Epithelial cell of proximal tubule (primary cell): ENCODE measurements around the gene NKAIN2. TPM values are rescaled to one million over a fixed set of nuclear protein-coding genes. Genes with fewer than 3 reads are reported as not detected.

Source experiments
- DNase-seq: peaks from one replicate; pipeline ENCODE4 v3.0.0-alpha.2; 2011; ENCODE audit warnings: low read depth
- H3K4me3 ChIP-seq: 2 replicates; pipeline ENCODE4 v1.5.1; 2011; ENCODE audit warnings: low read depth, mild to moderate bottlenecking, low read length
- total RNA-seq: library from RNA; depleted of rRNA; stranded (reverse); fragments of >200 nt; gene quantifications from 2 replicates; pipeline ENCODE4 v1.2.3, GENCODE V29; 2015
- TF ChIP-seq, protein P1 (sequence below): conservative IDR thresholded peaks from 2 replicates; pipeline ENCODE4 v1.5.1; 2012; ENCODE audit warnings: low read depth, mild to moderate bottlenecking, low read length

NKAIN2 gene
- total RNA-seq, 1 donor from 2014 or later = under 0.01 TPM

DNA sequence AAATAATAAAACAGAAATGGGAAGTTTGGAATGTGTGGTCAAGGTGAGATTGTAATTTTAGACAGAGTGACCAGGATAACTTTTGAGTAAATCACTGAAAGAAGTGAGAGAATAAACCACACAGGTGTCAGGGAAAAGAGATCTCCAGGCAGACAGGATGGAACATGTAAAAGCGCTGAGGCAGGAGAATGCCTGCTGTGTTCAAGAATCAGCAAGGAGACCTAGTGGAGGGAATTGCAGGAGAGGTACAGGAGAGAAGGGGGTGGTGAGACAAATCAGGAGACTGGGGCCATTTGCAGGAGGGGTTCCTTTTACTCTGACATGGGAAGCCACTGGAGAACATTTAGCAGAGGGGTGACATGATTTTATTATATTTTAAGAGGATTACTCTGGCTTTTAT, 456.7 kb downstream of the NKAIN2 start:
- TF ChIP-seq, protein P1, sequence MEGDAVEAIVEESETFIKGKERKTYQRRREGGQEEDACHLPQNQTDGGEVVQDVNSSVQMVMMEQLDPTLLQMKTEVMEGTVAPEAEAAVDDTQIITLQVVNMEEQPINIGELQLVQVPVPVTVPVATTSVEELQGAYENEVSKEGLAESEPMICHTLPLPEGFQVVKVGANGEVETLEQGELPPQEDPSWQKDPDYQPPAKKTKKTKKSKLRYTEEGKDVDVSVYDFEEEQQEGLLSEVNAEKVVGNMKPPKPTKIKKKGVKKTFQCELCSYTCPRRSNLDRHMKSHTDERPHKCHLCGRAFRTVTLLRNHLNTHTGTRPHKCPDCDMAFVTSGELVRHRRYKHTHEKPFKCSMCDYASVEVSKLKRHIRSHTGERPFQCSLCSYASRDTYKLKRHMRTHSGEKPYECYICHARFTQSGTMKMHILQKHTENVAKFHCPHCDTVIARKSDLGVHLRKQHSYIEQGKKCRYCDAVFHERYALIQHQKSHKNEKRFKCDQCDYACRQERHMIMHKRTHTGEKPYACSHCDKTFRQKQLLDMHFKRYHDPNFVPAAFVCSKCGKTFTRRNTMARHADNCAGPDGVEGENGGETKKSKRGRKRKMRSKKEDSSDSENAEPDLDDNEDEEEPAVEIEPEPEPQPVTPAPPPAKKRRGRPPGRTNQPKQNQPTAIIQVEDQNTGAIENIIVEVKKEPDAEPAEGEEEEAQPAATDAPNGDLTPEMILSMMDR = no peak
- no peak for DNase-seq

DNA sequence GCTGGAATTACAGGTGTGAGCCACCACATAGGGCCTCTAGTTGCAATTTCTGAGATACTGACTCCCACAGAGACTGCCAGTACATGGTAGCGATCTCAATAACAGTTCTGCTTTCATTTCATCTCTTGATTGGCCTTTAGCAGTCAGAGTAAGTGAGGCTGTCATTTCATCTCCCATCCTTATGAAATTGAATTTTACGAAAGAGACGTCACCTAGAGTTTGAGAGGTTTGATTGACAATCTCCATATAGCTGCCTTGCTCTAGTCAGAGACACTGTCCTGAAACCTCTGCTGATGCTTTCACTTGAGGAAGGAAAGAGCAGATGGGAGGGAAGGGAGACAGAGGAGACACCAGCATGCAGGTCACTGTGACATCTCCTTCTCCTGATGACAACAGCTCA, 466.1 kb downstream of the NKAIN2 start:
- DNase-seq = no peak
- TF ChIP-seq, protein P1 = no peak
- H3K4me3 ChIP-seq = no peak overlapping the region

More for the DNA sequence above, 456.7 kb downstream of the NKAIN2 start:
- no peak overlapping the region for H3K4me3 ChIP-seq

DNA sequence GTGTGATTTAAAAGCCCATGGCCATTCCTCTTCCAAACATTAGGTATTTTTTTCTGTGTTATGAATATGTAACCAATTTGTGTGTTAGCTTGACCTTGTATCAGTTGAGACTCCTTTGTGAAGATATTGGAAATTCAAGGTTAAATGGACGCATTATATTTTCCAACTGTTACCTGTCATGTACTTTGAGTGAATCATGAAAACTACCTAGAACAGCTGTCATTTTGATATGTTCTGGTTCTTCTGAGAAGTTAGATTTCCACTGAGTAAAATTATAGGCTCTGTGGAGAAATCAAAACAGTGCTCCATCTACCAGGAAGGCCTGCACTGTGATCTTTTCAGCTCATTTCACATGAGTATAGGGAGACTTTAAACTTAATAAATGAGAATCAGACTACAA, 470.0 kb downstream of the NKAIN2 start:
- H3K4me3 ChIP-seq = no peak overlapping the region
- DNase-seq = no peak
- TF ChIP-seq, protein P1 = no peak

DNA sequence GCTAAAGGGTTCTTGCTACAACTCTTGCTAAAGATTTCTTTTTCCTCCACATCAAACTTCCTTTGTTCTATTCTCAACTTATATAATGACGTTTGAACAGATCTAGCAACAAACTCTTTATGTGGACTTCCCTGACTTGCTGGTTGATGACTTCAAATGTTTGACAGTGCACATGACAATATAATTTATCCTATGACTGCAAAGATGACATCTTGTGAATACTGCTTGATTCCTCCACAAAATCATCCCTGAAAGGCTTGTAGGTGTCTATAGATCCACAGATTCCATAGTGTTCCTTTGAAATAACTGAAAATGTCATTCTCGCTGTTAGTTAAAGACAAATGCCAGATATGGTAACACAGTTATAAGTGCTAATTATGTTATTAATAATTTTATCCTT, 478.9 kb downstream of the NKAIN2 start:
- TF ChIP-seq, protein P1 = no peak
- no peak overlapping the region for H3K4me3 ChIP-seq
- DNase-seq = no peak

DNA sequence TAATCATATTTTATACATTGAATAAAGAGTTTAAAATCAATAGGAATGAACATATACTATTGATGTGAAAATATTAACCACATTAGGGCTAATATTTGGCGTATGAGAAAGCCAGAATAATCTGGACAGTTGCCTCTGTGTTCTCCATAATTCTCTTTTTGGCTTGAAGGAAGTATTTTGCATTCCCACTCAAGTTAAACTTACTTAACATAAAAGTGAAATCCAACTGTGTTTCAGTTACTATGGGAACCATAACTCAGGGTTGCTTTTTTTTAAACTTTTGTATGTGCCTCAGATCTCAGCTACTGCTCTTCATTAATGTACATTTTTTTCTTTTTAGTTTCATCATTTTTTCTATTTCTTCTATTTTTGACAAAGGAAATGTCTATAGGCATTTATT, 479.8 kb downstream of the NKAIN2 start:
- DNase-seq = no peak
- TF ChIP-seq, protein P1 = no peak
- H3K4me3 ChIP-seq = no peak overlapping the region

DNA sequence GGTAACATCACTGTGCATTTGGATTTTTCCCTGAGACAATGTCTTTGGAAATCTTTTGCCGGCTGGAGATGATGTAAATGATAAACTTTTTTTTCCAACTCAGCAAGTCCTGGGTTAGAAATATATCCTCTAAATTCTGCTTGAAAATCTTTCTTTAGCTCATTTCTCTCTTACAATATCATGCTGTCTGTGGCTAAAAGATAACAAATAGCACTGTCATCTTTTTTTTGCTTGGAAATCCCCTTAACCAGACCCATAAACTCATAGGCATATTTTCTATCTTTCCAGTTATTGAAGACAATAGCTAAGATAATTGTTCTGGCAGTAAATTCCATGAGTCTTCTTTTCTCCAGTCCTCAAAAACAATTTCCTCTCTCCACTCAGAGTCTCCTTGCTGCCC, 481.5 kb downstream of the NKAIN2 start:
- no peak for DNase-seq
- no peak overlapping the region for H3K4me3 ChIP-seq
- TF ChIP-seq, protein P1 = no peak

DNA sequence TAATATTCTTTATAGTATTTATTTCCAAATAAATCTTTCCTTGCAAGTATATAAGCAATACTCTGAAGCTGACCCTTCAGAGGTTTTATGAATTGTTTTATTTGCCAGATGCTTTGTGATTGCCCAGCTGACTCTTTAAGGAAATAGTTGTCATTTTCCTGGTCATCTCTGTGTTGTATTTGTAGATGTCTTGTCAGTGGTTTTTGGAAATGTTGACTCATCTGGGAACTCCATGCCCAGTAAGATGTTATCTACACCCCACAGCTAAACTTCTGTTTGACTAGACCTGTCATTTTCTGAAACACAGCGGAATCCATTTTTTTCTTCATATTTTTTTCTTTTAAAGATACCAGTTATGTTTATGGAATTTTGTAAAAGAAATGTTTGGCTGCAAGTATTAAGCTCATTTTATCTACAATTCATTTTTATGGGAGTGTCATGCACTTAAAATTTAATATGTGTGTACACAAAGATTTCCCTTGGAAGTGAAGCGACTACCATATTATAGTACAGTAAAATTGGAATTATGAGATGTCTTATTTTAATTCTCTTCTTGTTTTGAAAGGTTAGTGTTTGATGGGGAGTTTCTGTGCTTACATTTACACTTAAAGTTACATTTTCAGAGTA, 491.0 kb downstream of the NKAIN2 start:
- DNase-seq = no peak
- no peak overlapping the region for H3K4me3 ChIP-seq
- TF ChIP-seq, protein P1 = no peak
